Measurements from ENCODE around the gene VSIG2.
A peak's percentile ranks its signal among the peaks of the same experiment; 100 is the strongest.
"Not testable (repeated sequence)": the region's sequence is repeated elsewhere in the genome, so short reads cannot be mapped to it uniquely, and the experiment has no call there.

The VSIG2 gene, protein sequence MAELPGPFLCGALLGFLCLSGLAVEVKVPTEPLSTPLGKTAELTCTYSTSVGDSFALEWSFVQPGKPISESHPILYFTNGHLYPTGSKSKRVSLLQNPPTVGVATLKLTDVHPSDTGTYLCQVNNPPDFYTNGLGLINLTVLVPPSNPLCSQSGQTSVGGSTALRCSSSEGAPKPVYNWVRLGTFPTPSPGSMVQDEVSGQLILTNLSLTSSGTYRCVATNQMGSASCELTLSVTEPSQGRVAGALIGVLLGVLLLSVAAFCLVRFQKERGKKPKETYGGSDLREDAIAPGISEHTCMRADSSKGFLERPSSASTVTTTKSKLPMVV

DNA sequence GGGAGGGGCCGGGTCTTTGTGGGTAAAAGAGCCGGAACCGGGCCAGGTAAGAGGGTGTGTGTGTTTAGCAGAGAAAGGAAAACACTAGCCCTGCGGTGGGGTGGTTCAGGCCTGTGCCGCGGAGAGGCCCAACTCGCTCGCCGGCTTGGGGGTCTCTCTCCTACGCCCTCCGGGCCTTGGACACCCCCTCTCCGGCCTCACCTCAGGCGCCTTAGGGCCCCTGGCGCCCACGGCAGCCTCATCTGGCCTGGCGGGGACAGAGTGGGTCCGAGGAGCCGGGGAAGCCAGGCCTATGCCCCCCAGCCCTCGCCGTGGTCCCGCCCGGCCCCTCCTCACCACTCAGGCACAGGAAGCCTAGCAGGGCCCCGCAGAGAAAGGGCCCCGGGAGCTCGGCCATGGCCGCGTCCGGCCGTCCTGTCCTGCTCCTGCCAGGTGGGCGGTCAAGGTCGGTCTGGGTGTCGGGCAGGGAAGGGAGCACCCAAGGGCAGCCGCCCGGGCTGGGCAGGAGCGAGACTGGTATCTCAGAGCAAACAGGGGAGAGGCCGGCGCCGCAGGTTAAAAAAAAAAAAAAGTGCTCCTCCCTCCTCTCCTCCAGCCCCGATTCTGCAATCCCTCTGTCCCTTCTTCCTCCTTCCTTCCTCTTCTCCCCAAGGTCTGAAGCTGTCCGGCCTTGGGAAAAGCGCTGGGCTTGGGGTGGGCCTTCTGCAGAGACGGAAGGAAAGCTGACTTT lies at the start of gene VSIG2:
Gene VSIG2 (minus strand): TSS at position 515 of the 730 bp plus-strand sequence. CDS start 118 bp downstream, at position 397.
- intact Hi-C loops (cut with DNase I), result no loop called here
- DNase-seq, result peak in 1 of 42 donors; percentile 24

DNA sequence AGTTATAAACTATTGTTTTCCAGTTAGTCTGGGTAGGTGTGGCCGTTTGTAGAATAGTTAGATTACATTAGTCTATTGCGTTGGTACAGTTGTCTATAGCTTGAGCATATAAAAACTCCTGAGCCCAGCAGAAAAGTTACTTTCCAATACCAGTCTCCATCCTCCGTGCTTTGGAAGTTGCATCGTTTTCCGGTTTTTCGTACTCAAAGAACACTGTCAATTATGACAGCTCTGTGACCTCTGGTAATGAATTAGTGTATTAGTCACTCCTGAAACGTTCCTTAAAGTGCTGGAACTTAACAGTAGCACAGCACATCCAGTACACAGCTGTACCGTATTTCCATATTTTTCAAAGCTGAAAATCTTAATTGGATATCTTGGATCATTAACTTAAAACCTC lies 49.0 kb upstream of the VSIG2 start:
- peak in 8 of 42 donors; percentile 10 to 51 (median 30) for DNase-seq
- intact Hi-C loops (cut with DNase I), result no loop called here

DNA sequence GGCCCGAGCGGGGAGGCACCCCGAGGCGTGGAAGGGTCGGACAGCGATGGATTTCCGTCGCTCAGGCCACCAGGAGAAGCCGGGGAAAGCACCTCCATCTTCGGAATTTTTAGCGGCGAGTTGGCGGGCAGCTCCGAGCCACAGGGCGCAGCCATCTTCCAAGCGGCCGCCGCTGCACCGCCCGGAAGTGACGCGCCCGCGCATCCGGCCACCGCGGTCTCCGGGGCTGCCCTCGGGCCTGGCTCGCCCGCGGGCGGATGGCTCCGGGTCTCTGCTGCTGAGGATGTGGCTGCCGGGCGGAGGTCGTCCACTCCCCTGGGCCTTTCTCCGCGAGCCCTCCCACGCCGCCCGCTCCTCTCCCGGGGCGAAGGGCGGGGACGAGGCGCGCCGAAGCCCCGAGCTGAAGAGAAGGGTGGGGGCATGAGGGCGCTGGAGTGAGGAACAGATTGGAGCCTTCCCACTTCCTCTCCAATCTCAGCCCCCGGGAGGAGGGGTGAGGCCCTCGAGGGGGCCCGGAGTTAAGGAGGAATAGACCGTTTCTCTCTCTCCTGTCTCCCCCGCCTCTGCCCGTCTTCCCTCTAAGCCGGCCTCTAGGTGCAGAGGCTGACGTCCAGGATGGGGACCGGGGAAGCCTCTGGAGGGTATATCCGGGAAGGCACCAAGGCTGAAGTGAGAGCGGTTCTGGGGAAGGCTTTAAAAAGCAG lies 48.3 kb upstream of the VSIG2 start, which contains the start of gene MSANTD2:
Gene MSANTD2 (minus strand): TSS at position 181 of the 704 bp plus-strand sequence. CDS start 26 bp downstream, at position 155.
- DNase-seq, result peak; percentile 58 to 93 (median 87)
- intact Hi-C loops (cut with DNase I), result no loop called here

DNA sequence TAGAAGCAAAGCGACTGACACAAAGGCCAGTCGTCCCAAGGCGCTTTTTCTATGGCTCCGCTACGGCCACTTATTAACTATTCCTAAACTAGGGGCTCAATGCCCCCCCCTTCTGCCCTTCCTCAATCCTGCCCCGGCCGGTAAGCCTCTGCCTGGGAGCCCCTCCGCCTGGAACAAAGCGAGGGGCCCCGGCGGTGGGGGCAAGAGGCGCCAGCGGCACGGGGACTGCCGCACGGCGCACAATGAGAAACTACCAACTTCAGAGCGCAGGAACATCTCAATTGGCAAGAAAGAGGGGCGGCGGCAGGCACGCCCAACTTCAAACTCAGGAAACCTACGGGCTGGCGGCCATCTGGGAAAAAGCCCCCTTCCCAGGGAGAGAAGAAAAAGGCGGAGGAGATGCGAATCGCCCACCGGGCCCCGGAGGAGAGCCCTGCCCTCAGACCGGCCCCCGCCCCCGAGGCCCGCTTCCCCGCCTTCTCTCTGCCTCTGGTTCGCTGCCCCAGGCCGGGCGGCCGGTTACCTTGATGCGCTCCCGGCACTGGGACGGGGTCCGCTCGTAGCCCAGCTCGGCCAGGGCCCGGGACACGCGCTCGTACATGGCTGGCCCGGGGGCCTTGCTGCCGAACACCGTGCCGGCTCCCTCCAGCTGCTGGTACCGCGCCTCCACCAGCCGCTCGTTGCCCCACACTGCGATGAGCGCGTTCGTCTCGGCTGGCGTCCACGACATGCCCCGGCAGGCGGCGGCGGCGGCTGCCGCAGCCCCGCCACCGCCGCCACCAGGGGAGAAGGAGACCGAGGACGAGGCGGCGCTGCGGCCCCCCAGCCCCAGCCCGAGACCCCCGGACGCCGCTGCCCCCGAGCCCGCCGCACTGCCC lies 47.5 kb upstream of the VSIG2 start:
- peak in 39 of 42 donors; percentile 11 to 68 (median 34) for DNase-seq
- intact Hi-C loops (cut with DNase I), result no loop called here

DNA sequence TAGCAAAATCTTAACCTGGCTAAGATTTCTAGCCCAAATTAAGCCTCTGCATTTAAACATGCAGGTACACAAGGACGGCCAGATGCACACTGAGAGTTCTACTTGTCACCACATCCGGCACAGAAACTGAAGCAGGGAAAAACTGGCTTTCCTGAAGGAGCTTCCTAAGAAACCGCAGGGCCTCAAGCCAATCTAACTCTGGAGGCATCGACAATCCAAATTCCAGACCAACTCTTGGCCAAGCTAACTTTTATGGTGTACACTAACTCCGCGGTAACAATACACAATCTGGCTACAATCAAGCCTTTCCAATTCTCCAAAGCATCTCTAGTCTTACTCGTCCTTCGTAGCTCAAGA lies 46.9 kb upstream of the VSIG2 start:
- intact Hi-C loops (cut with DNase I), result no loop called here
- no peak for DNase-seq

DNA sequence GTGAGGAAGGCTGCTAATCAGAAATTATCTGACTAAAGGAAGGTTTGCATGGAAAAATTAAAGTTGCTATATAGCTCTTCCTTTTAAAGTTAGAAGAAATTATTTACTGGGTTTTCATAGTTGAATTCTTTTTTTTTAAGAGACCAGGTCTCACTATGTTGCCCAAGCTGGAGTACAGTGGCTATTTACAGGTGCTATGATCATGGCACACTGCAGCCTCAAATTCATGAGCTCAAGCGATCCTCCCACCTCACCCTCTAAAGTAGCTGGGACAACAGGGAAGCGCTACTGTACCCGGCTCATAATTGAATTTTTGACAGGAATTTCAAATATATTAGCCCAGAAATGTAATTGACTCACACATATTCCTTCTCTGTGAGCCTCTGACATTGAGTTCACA lies 44.3 kb upstream of the VSIG2 start:
- intact Hi-C loops (cut with DNase I), result no loop called here
- DNase-seq, result no peak

DNA sequence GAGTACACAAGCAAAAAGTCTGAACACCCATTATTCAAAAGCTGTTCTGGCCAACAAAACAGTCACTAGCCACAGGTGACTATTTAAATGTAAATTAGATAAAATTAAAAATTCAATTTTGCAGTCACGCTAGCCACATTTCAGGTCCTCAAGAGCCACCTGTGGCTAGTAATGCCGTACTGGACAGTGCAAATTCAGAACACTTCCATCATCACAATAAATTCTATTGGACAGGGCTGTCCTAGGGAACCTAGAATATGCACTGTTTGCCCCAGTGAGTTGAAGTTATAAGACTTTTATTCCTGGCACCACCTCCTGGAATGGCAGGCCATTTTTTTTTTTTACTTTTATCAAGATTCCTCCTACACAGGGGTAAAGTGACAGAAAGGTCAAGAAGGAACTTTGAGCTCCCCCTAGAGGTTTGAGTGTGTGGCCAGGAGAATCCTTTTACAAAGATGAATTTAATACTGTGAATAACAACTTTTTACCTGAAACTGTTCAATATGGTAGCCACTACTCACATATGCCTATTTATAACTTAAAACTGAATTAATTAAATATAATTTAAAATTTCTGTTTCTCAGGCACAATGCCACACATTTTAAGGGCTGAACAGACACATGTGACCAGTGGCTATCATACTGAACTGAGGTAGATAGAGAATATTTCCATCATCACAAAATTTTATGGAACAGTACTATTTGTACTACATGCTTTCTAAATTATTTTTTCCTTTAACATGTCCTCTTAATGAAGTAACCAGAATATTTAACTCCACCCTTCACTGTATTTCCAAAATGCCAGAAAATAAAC lies 41.6 kb upstream of the VSIG2 start:
- intact Hi-C loops (cut with DNase I), result no loop called here
- DNase-seq, result peak in 3 of 42 donors; percentile 13 to 47 (median 31)

DNA sequence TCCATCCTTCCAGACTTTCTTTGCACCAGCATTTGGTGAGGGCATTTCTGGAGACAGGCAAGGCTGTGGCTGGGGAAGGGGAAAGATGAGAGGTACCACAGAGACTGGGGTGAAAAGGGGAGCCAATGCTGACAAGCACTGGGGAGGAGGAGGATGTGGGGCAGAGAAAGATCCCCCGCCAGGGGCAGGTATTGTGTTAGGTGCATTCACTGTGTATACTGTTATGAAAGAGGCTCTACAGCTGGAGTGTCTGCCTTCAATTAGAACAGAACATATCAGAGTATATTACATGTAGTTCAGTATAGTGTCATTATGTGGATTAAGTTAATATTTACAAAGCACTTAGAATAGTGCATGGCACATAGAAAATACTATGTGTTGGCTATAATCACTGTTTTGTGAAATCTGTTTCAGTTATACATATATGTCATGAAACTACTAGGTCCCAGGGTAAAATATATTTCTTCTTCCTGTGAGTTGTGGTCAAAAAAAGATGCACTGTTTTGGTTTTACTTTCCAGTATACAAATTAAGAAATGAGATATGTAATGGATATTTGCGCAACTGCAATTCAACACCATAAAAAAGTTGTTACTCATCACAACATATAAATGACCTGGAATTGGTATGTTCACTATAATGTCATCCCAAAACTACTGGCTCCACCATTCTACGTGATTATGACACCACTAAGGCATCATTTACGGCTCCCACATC lies 39.7 kb upstream of the VSIG2 start:
- DNase-seq, result no peak
- intact Hi-C loops (cut with DNase I), result no loop called here

DNA sequence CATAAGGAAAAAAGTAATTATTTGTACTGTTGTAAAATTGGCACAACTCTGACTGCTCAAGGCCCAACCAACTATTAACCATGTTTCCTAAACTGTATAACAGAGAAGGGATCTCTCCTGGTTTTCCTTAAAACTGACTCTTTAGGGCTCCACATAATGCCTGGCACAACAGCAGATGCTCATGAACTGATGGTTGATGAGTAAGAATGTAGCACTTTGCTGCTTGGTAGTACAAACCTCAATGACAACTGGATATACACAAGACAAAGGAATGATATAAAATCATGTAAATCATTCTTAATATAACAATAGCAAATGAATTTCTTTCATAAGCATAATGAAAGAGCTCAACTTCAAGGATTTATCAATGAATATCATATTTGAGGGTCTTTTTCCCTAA lies 36.5 kb upstream of the VSIG2 start:
- intact Hi-C loops (cut with DNase I), result no loop called here
- no peak for DNase-seq

DNA sequence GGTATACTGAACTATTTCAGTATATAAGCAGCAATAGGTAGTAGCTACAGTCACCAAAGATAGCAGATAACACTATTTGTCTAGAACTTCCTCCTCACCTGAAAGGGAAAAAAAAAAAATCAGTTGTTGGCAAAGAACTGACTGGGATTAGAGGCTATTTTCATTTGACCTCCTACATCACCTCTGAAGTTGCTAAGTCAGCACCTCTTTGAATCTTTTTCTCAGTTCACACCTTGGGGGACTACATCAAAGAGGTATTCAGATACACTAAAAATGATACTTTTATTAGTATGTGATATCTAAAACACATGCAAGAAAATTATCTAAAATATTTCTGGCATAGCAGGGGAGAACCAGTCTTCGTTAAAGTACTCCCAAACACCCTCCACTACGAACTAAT lies 32.0 kb upstream of the VSIG2 start:
- DNase-seq, result no peak

DNA sequence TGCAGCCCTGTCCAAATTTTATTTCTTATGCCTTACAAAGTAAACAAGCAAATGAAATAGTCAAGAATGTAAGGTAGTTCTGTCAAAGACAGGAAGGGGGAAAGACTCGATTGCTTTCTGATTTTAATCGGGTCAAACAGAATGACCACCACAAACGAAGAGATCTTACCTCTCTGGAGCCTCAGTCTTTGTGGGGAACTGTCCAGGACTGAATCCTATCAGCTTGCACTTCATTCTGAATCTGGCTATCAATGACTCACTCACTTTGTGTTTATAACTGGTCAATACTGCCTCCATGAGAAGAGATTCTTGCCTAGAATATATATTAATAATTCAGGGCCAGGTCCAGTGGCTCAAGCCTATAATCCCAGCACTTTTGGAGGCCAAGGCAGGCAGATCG lies 30.9 kb upstream of the VSIG2 start:
- intact Hi-C loops (cut with DNase I), result no loop called here

More for the DNA sequence above, 32.0 kb upstream of the VSIG2 start:
- intact Hi-C loops (cut with DNase I), result no loop called here

DNA sequence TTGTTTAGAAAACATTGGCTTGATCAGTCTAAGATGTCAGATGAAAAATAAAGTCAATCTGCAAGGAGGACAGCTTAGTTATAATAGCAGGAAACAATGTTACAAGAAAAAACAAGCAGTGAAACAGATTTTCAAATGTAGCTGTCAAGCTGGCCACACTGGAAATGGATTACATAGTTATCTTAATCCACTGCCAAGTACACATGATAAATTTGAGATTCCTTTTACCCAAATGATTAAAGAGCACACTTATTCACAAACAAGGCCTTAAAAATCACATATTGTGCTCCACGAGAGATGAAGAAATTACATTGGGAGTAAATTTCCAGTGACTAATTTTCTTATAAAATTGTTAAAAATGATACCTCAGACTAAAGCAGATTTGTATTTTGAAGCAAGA lies 27.5 kb upstream of the VSIG2 start:
- intact Hi-C loops (cut with DNase I), result no loop called here
- no peak for DNase-seq

More for the DNA sequence above, 30.9 kb upstream of the VSIG2 start:
- DNase-seq, result no peak

DNA sequence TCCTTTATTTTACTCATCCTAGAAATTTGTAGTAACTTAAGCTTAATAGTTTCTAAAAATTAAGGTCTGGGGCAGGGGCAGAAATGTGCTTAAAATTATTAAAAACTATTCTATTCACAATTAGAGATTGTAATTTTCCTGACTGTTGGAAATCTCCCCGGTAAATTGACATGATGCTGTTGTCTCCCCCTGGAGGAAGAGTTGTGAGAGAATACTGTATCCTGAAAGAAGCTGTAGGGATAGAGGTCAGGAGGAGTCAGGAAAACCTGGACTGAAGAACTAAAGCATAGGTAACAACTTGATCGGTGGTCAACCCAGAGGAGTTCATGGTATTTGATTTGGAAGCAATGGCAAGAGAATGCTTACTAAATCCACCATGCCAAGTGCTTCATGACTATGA lies 26.2 kb upstream of the VSIG2 start:
- intact Hi-C loops (cut with DNase I), result no loop called here
- no peak for DNase-seq

DNA sequence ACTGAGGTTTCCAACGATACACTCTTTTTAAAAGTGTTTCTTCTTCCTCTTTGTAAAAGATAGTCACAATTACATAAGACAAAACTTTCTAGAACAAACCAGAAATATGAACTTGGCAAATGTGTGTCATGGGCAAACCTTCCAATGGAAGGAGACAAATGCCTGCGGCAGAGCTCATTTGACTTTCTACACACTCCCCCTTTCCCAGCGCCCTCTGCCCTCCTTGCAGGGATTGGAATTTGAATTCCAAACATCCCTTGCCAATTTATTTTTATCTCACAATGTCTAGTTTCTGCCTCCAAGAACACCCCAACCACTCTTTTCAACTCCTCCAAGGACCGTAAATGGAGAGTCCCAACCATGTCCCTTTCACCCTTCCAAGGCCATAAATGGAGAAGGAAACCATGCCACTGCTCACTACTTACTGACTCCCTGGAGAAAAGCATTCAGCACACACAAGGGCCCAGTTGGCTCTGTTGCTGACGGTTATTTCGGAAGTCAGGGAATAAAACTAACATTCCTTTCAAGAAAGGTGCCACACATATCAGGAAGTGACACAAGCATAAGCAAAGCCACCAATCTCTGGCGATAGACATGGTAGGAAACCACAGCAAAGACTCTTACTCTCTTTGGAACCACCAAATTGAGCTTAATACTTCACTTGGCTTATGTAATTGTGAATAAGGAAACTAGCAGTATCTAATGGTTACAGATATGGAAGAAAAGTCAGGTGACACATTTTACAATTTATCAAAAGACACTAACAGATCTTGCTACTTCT lies 25.0 kb upstream of the VSIG2 start:
- intact Hi-C loops (cut with DNase I), result no loop called here
- no peak for DNase-seq

DNA sequence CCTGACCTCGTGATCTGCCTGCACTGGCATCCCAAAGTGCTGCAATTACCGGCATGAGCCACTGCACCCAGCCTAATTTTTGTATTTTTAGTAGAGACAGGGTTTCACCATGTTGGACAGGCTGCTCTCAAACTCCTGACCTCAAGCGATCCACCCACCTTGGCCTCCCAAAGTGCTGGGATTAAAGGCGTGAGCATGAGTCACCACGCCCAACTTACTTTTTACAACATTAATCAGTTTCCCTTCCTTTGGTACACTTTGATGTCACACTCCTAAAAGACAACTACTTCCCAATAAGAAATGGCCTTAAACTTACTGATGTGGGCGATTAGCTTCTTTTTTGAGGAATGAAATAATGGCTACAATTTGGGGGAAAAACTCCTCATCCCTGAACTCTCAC lies 18.9 kb upstream of the VSIG2 start:
- intact Hi-C loops (cut with DNase I); DNase-seq: not testable (repeated sequence)
